GM19455 (cell line): ENCODE data around the gene PAAF1.

Experiments used
- ATAC-seq: cut with Tn5 transposase; IDR thresholded peaks from one replicate; pipeline ENCODE4 v1.9.1; 2021; ENCODE audit not compliant: unreplicated experiment

Gene PAAF1

GRCh38 chr11:73876424-73877310 is at the start of gene PAAF1, which contains the start of gene COA4:
Gene PAAF1, plus strand, starts transcription at chr11:73876999. Its CDS starts 23 bp downstream, at chr11:73877022.
Gene COA4, minus strand, starts transcription at chr11:73876846. Its CDS starts 3,468 bp downstream, at chr11:73873378.
- ATAC-seq = peak; percentile 94

- no peak for ATAC-seq
These were observed 46.5 kb upstream of the PAAF1 start for GRCh38 chr11:73830261-73830660.

GRCh38 chr11:73833067-73833466 is 43.7 kb upstream of the PAAF1 start:
- no peak for ATAC-seq

GRCh38 chr11:73838443-73839122 is 38.2 kb upstream of the PAAF1 start:
- ATAC-seq = no peak

- no peak for ATAC-seq
These were observed 37.7 kb upstream of the PAAF1 start for GRCh38 chr11:73839123-73839457.

GRCh38 chr11:73851046-73851764 is 25.6 kb upstream of the PAAF1 start:
- no peak for ATAC-seq

- no peak for ATAC-seq
These were observed 24.8 kb upstream of the PAAF1 start for GRCh38 chr11:73852049-73852448.

- no peak for ATAC-seq
These were observed 22.1 kb upstream of the PAAF1 start for GRCh38 chr11:73854680-73855079.

- no peak for ATAC-seq
These were observed 20.7 kb upstream of the PAAF1 start for GRCh38 chr11:73856031-73856567.

GRCh38 chr11:73859671-73860070 is 17.1 kb upstream of the PAAF1 start:
- no peak for ATAC-seq

- no peak for ATAC-seq
These were observed 16.6 kb upstream of the PAAF1 start for GRCh38 chr11:73860202-73860601.

- ATAC-seq = no peak
These were observed 13.8 kb upstream of the PAAF1 start for GRCh38 chr11:73862986-73863385.

- ATAC-seq = no peak
These were observed 10.7 kb upstream of the PAAF1 start for GRCh38 chr11:73866095-73866579.

- no peak for ATAC-seq
These were observed 10.2 kb upstream of the PAAF1 start for GRCh38 chr11:73866586-73866996.

- ATAC-seq = no peak
These were observed 7.4 kb upstream of the PAAF1 start for GRCh38 chr11:73869332-73869949.

GRCh38 chr11:73870261-73870660 is 6.5 kb upstream of the PAAF1 start:
- ATAC-seq = no peak

GRCh38 chr11:73872749-73873357 is 3.9 kb upstream of the PAAF1 start:
- ATAC-seq = no peak

GRCh38 chr11:73875380-73875779 is 1.4 kb upstream of the PAAF1 start:
- ATAC-seq = no peak

- ATAC-seq = no peak
These were observed 959 bp upstream of the PAAF1 start for GRCh38 chr11:73875840-73876239.

GRCh38 chr11:73878771-73879170 is 2.0 kb downstream of the PAAF1 start:
- ATAC-seq = no peak
